ENCODE results near the gene CHKB. TPM values are rescaled to one million over a fixed set of nuclear protein-coding genes. Genes with fewer than 3 reads are reported as not detected.

The CHKB gene
- total RNA-seq, 1 donor from 2014 or later, result 14.2 TPM

DNA sequence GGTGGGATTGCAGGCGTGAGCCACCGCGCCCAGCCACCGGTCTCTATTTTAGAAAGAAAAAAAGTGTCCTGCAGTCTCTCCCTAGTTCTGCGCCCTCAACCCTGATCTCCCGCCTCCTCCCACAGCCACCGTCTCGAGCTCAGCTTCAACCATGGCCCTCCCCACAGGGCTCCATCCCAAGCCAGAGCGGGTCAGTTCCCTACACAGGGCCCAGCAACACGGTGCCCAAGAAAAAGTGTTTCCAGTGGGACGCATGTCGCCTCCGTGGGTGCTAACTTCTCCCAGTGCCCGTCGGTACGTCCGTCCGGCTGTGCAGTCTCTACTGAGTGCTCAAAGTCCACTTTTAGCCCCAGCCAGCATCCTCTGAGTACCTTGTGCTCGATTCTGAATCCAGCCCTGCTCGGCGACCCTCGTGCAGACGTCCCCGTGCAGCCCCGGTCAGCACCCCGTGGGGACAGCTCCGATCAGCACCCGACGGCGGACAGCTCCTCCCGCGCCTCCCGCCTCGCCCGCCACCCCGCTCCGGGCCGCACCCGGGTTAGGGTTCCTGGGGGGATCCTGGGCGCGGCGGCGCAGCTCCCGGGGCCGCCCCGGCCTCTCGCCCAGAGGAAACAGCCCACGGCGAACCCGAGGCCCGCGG lies 17.3 kb upstream of the CHKB start:
- peak; percentile 38 for DNase-seq (ENCODE audit: low spot score)

DNA sequence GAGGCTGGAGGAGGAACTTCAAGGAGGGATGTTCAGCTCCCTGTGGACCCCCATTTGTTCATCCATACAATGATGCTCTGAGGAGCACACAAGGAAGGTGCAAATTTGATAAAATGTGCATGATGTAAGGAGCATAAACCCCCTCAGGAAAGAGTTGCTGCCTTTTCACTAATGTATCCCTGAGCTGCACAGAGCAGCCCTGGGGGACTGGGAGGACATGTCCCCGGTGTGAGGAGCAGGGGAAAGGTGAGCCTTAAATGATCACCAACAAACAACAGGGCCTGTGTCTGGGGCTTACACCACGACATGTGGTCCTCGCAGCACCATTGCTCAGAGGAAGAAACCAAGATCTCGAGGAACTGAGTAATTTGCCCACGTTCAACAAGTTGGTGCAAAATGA lies 14.4 kb upstream of the CHKB start:
- no peak for DNase-seq (ENCODE audit: low spot score)

DNA sequence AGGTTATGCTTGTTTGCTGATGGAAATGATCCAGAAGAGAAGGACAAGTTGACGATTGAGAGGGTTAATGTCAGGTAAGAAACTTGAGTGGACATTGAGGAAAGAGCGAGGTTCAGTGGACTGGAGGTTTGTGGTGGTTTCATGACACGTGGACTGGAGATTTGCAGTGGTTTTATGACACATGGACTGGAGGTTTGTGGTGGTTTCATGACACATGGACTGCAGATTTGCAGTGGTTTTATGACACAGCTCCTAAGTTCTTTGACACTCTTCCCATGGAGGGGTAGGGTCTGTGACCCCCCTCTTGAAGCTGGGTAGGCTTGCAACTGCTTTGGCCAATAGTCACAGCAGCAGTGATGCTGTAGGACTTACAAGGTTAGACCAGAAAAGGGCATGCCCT lies 12.5 kb upstream of the CHKB start:
- DNase-seq (ENCODE audit: low spot score), result no peak

DNA sequence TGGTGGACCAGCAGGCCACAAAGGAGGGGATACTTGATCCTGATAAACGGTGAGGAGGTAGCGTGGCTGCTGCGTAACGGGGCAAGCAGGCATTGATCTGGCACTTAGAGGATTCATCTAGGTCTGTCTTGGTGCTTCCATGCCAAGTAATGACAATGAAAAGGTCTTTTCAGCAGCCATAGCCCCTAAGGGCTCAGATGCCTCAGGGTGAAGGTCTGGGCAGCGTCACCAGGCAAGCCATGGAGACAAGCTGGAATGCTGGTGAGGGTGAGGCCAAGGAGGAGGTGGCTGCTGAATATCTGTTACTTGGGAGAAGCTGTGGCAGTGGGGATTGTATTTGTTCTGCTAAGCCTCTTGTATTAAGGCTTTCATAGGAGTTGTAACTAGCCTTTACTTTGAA lies 4.8 kb upstream of the CHKB start:
- DNase-seq (ENCODE audit: low spot score), result no peak

DNA sequence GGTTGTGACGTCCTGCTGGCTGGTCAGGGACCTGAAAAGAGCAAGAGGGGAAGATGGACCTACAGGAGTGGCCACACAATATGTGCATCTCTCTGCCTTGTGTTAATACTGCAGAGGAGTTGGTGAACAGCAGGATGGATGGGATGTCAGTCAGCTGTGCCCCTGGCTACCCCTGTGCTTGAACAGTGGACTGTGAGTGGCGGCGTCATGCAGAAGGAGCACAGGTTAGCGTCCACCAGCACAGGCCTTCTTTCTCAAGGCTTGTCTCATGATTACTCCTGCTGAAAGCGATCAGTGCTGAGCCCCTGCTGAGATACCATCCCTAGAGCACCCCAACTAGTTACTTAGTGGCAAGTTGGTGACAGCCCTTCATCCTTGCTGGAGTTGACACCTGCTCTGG lies 3.8 kb upstream of the CHKB start:
- DNase-seq (ENCODE audit: low spot score), result no peak

DNA sequence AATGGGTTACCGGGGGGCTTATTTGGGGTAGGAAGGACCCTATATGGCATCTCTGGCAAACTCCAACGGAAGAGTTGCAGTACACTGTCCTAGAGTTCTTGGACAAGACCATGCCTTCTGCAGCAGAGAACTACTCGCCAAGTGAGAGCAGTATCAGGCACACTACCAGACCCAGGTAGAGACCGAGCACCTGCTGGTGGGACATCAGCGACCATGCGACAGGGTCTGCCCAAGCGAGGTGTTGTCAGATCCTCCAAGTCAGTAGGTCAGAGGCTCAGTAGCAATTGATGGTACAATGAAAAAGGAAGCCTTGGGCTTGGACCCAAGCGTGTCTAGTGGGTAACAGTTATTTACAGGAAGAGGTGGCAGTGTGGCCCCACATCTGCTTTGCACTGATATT lies 3.1 kb upstream of the CHKB start:
- no peak for DNase-seq (ENCODE audit: low spot score)

DNA sequence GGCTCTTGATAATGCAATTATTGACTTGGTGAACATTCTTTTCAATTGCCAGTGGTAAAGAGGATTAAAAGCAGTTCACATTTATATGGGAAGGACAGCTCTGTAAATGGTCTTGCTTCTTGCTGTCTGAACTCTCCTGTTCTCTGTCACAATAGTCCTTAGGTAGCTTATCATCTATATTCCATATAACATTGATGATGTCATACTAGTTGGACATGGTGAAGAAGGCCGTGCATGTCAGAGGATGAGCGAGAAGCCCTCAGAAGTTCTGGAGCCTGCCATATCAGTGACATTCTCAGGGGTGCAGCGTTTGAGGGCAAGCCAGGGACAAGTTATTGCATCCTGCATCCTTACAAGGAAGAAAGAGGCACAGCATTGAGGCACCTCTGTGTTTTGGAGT lies 2.6 kb upstream of the CHKB start:
- DNase-seq (ENCODE audit: low spot score), result no peak

DNA sequence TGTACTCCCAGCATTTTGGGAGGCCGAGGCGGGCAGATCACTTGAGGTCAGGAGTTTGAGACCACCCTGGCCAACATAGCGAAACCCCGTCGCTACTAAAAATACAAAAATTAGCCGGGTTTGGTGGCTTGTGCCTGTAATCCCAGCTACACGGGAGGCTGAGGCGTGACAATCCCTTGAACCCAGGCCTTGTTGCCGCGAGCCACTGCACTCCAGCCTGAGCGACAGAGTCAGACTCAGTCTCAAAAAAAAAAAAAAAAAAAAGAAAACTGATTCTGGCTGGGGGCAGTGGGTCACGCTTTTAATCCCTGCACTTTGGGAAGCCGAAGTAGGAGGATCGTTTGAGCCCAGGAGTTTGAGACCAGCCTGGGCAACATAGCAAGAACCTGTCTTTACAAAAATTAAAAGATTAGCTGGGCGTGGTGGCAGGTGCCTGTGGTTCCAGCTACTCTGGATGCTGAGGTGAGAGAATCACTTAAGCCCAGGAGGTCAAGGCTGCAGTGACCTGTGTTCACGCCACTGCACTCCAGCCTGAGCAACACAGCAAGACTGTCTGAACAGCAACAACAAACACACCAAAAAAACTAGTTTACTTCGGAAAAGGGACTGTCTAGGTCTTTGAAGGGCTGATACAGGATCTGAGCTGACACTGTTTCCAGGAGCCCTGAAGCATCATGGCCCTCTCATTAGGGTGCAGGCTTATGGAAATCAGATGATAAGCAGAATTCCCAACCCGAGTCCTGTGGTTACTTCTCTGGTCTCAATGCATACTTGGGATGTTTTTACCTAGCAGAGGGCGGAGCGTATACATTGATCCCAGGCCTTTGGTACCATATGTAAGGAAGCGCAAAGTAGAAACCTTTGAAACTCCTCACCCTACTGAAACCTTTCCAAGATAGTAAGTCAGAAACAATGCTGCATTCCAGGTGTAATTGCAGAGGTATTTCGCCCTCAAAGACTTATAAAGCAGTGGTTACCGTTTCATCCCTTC lies 1.8 kb upstream of the CHKB start:
- DNase-seq (ENCODE audit: low spot score), result no peak

DNA sequence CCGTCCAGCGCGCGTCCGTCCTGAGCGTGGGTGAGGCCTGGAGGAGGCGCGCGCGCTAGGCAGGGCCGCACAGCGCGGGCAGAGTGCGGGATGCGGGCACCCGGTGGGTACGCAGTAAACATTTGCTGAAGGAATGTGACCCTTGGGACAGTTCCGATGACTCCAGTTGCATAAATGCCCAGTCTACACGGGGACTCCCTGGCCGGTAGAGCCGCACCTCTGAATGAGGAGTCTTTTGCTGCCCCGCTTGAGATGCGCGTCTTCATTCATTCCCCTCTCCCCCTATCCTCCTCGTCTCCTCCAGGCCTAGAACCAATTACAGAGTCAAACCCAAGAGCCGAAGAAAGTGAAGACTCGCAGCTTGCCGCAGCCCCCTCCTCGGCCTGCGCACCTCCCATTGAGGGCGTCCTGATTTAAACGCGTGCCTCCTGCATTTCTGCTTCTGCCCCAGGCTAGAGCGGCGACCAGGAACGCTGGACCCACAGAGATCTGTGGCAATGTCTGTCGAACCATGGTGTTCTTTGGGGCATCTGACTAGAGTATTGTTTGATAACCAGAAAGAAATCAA lies 729 bp upstream of the CHKB start:
- DNase-seq (ENCODE audit: low spot score), result no peak

DNA sequence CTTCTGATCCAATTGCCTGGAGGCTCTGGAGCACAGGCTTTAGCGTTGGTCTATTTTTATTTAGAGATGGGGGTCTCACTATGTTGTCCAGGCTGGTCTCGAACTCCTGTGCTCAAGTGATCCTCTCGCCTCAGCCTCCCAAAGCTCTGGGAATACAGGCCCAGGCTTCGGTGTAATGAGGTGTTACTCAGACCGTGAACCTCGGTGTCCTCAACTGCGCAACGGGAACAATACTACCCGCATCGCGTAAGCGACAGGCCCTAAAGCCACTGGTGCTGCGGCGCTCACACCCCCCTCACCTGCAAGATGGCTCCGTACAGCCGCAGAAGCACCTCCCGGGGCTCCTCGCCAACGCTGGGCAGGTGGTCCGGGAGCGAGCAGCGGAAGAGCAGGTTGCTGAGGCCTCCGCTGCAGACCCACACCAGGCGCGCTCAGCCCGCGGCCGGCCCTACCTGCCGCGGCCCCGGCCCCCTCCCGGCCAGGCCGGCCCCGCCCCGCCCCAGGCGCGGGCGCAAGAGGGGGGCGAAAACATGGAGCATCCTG lies 628 bp downstream of the CHKB start:
- no peak for DNase-seq (ENCODE audit: low spot score)

DNA sequence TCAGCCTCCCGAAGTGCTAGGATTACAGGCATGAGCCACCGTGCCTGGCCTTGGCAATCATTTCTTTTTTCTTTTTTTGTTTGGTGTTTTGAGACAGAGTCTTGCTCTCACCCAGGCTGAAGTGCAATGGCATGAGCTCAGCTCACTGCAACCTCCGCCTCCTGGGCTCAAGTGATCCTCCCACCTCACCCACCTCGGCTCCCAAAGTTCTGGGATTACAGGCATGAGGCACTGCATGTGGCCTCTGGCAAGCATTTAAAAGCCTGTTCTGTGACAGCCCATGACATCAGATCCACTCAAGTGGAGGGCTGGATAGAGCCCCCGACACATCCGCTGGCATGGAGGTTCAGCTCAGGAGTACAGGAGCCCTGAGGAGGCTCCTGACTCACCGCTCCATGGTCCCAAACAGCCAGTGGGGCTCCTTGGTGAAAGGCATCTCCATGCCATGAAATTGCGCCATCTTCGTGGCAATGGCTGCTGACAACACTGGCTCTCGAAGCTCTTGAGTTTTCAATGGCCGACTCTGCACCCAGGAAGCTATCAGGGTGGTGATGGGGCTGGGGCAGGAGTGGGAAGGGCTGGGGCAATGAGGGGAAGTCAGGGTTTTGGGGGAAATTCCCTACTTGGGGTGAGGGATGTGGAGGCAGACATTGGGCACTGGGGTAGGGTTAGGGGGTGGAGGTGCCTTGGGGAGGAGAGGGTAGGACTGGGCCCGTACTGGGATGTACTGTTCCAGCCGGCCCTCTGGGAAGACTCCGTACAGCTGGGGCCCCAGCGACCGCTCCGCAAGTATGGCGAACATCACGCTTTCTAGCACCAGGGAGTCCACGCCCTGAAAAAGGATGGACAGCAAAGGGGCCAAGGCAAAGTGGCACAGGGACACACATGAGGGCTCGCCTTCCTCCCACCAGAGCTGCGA lies 1.4 kb downstream of the CHKB start:
- DNase-seq (ENCODE audit: low spot score), result no peak

DNA sequence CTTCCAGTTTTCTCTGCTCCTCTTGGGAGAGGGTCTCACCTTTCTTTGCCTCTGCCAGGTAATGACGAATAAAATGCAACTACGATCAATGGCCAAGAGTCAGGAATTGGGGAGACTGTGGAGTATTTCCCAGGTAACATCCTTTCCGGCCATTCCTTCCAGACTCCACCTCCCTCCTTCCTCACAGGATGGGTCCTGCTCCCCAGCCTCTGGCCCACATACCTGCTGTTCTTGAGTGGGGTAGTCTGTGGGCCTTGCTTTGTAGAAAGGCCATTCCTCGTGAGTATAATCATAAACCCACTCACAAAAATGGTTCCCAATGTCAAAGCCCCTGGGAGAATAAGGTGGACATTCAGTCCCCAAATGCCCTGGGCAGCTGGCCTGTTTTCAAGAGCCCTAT lies 2.9 kb downstream of the CHKB start:
- no peak for DNase-seq (ENCODE audit: low spot score)

DNA sequence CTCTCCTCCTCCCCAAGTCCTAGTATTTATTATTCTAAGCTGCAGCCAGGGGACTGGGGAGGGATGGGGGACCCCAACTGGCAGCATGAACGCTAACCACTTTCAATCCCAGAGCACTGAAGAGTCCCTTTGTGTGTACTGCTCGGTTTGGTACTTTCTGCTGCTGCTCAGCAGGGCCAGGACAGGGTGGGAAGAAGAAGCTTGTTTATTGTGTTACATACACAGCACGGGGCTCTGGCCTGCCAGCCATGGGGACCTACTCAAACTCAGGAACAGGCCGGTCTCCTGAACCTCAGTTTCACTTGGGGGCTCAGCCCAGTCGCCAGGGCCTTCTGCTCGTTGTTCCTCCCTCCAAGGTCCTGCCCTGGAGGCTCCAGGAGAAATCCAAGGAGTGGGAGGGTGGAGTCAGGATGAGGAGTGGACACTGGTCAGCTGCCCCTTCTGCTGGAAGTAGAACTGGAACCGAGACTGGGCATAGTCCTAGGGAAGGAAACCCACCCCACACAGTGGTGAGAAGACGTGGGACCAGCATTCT lies 3.8 kb downstream of the CHKB start:
- no peak for DNase-seq (ENCODE audit: low spot score)

DNA sequence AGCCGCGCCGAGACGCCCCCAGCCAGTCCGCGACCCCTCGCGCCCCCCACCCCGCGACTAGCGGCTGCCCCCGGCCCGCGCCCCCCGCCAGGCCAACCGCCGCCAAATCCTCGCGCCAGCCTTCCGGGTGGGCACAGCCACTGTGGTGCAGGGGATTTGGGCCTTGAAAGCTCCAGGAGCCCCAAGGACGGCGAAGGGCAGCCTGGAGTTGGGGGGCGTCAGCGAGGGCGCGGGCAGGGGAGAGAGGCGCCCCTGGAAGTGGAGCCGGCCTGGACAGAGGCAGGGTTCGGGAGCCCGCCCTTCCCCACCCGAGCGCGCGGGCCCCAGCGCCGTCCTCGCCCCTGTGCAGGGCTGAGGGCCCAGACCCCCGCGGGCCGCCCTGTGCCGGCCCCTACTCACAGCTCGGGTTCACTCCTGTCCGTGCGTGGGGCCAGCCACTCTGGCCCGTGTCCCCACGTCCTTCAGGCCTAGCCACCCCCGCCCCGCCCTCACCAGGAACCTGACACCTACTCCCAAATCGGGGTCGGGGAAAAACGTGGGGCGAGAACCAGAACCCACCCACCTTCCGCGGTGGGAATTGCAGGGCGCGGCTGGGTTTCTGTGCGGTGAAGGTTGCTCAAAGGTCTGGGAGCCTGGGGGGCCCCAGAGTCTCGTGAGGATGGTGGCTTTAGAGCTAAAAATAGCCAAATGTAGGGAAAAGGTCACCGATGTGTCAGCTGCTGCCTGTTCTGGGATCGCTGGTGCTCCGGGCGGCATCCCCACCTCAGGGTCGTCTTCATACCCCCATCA lies 4.5 kb downstream of the CHKB start, which contains the start of gene CPT1B:
CPT1B (minus strand) TSS at position 441 of the 789 bp plus-strand sequence. CDS start 512 bp downstream, outside the sequence.
- DNase-seq (ENCODE audit: low spot score), result no peak

DNA sequence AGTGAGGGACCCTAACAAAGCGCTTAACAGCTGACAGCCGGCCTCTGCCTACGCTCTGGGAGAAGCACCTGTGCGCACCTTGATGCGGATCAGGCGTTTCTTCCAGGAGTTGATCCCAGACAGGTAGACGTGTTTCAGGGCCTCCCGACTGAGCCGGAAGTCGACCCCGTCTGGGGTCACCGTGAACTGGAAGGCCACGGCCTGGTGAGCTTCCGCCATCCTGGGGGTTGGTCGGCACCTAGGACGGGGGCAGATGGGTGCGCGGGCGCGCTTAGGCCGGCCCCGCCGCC lies 5.0 kb downstream of the CHKB start:
- DNase-seq (ENCODE audit: low spot score), result no peak

DNA sequence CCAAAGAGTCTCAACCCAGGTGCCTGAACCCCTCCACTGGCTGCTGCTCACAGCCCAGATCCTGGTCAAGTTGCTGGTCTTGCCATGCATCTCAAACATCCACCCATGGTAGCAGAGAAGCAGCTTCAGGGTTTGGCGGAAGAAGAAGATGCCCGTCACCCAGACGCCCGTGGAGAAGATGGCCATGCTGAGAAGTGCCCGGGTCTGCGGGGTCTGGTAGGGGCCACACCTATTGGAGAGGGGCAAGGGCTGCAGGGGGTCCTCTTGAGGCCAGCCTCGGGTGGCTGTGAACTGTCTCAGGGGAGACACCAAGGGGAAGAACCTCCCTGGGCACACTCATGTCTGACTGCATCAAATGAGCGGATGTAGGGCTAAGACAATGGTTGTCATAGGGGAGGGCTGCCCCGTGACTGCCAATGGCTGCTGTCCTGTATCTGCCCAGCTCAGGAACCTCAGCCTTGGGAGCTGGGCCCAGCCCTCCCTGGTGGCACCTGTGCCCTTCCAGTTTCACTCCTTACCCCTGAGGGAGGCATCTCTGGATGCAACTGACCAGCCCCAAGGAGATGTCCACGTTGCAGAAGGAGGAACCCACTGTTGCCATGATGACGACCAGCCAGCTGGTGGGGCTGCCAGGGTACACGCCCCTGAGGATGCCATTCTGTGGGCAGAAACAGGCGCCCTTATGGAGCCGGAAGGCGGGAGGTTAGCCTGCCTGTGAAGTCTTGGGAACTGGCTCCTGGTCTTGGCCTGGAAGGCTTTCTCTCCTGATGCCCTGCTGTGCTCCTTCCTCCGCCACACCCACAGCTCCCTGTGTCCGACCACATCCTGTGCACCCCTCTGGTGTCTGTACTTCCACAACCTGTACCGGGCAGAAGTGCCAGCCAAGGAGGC lies 5.6 kb downstream of the CHKB start:
- no peak for DNase-seq (ENCODE audit: low spot score)

DNA sequence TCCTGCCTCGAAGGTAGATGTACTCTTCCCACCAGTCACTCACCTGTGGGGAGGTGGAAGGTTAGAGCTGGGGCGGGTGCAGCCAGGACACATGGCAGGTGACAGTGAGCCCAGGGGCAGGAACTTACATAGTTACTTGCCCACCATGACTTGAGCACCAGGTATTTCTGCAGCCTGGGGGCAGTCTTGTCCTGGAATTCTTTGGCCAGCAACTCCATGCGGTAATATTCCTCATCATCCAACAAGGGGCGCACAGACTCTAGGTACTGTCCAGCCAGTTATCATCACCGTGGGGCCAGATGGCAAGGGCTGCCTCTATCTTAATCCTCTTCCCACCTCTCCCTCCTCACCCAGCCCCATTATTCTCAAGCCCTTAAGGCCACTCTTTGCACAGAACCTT lies 6.6 kb downstream of the CHKB start:
- no peak for DNase-seq (ENCODE audit: low spot score)

DNA sequence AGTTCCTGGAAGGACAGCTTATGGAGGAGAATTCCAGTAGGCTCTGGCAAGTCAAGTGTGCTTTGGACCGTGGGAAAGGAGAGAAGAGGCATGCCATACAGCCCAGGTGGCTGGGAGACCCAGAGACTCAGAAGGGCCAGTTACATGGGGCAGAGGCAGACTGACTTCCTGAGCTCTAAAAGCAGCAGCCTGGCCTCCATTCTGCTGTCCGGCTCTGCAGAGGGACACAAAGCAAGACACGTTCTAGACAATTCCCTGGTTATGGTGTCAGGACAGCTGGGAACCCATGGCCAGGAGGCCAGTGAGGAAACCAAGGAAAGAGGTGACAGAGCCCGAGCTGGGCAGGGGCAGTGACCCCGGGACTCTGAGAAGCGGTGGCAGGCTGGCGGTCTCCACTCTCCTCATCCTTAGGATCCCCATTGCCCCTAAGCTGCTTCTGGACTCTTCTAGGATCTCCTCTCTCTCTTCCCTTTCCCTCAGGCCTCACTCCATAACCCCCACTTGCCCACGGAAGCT lies 7.2 kb downstream of the CHKB start:
- no peak for DNase-seq (ENCODE audit: low spot score)

DNA sequence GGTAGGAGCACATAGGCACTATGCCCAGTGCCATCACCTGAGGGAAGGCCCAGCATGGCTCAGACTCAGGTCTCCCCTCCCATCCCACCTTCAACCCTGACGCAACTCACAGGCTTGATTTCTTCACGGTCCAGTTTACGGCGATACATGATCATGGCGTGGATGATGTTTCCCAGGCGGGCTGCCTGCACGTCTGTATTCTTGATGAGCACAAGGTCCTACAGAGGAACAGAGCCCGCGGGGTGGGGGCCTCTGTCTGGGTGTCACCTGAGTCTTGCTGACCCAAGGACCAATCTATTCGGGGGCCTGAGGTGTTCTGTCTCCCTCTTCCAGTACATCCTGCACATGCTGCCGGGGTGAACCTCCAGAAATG lies 8.3 kb downstream of the CHKB start:
- DNase-seq (ENCODE audit: low spot score), result no peak

Measured in umbilical cord (tissue), 2 donors.